Fibroblast of villous mesenchyme (primary cell): Measurements from ENCODE around the gene TNRC18. TPM values are rescaled to one million over a fixed set of nuclear protein-coding genes. Genes with fewer than 3 reads are reported as not detected.
A peak's percentile ranks its signal among the peaks of the same experiment; 100 is the strongest.

Source experiments
- DNase-seq: peaks from one replicate; pipeline ENCODE4 v3.0.0-alpha.2; 2010; ENCODE audit warnings: low read depth
- H3K4me3 ChIP-seq: 2 replicates; pipeline ENCODE4 v1.5.1; 2011; ENCODE audit warnings: low read depth, mild to moderate bottlenecking, low read length
- total RNA-seq: library from RNA; depleted of rRNA; stranded (reverse); fragments of >200 nt; gene quantifications from 2 replicates; pipeline ENCODE4 v1.2.3, GENCODE V29; 2012
- TF ChIP-seq, protein P1 (sequence below): IDR thresholded peaks from 2 replicates; pipeline ENCODE4 v1.5.1; 2012; ENCODE audit warnings: low read depth, mild to moderate bottlenecking, low read length; ENCODE audit not compliant: insufficient read depth

TNRC18 gene
- total RNA-seq, 1 donor, result 54.4 TPM

GRCh38 chr7:5433181-5433580 is 9.5 kb upstream of the TNRC18 start:
- H3K4me3 ChIP-seq, result no peak overlapping the region
- no peak for DNase-seq
- TF ChIP-seq, protein P1, sequence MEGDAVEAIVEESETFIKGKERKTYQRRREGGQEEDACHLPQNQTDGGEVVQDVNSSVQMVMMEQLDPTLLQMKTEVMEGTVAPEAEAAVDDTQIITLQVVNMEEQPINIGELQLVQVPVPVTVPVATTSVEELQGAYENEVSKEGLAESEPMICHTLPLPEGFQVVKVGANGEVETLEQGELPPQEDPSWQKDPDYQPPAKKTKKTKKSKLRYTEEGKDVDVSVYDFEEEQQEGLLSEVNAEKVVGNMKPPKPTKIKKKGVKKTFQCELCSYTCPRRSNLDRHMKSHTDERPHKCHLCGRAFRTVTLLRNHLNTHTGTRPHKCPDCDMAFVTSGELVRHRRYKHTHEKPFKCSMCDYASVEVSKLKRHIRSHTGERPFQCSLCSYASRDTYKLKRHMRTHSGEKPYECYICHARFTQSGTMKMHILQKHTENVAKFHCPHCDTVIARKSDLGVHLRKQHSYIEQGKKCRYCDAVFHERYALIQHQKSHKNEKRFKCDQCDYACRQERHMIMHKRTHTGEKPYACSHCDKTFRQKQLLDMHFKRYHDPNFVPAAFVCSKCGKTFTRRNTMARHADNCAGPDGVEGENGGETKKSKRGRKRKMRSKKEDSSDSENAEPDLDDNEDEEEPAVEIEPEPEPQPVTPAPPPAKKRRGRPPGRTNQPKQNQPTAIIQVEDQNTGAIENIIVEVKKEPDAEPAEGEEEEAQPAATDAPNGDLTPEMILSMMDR, result no peak

DNA sequence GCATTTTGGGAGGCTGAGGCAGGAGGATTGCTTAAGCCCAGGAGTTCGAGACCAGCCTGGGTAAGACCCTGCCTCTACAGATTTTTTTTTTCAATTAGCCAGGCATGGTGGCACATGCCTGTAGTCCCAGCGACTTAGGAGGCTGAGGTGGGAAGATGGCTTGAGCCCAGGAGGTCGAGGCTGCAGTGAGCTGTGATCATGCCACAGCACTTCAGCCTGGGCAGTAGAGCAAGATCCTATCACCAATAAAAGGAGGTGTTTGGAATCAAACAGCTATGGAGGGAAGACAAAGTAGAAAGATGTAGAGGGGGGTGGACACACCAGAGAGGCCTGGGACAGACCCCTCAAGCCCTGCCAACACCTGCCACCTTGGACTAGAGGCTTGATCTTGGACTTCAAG is 9.1 kb upstream of the TNRC18 start:
- H3K4me3 ChIP-seq, result no peak overlapping the region
- no peak for DNase-seq

DNA sequence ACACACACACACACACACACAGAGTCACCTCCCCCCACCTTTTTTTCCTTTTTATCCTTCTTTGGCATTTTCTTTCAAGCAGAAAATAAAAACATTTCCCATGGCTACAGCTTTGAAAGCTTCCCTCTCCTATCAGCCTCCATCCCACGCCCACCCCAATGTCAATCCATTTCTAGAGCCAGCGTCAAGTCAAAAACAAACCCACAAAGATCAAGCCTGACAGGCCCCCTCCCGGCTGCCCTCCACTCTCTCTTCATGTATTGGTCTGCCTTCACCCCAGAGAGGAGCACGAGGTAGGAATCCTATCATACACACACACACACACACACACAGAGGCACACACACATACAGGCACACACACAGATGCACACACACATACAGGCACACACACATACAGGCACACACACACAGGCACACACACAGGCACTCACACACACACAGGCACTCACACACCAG is 8.0 kb upstream of the TNRC18 start:
- no peak overlapping the region for H3K4me3 ChIP-seq
- no peak for DNase-seq
- TF ChIP-seq, protein P1, result no peak

More for the DNA sequence above, 9.1 kb upstream of the TNRC18 start:
- TF ChIP-seq, protein P1, result no peak

GRCh38 chr7:5430612-5430947 is 6.9 kb upstream of the TNRC18 start:
- DNase-seq, result no peak
- H3K4me3 ChIP-seq, result no peak overlapping the region
- TF ChIP-seq, protein P1, result no peak

GRCh38 chr7:5429857-5430611 is 6.4 kb upstream of the TNRC18 start:
- DNase-seq, result peak; percentile 68
- TF ChIP-seq, protein P1, result no peak
- peak overlapping the region; percentile 89 for H3K4me3 ChIP-seq

DNA sequence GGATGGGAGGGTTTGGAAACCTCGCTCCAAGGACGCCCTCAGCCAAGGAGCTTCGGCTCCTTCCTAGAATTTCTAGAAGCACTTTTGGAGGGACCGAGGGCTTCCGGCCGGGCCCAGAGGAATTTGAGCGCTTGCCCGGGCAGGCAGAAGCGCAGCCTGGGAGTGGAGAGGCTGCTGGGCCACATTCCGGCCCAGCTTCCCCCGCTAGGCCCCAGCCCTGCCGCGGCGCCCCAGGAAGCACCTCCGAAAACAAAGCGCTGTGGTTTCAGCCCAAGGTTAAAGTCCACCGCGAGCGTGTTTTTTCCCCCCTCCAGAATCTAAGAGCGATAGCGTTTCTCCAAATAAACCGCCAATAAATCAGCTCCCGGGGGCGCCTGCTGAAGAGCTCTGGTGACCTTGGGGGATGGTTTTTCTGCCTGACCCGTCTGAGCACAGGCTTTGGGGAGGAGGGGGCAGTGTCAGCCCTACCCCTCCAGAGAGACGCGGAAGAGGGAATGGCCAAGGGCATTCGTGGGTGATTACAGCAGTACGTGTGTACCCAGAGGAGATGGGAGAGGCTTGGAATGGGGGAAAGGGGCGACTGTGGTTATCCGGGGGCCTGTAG is 5.7 kb upstream of the TNRC18 start:
- peak; percentile 82 for DNase-seq
- TF ChIP-seq, protein P1, result no peak
- peak overlapping the region; percentile 89 for H3K4me3 ChIP-seq
